HG02973 (cell line): ENCODE data around the gene TGDS.
"Not testable (repeated sequence)": the region's sequence is repeated elsewhere in the genome, so short reads cannot be mapped to it uniquely, and the experiment has no call there.

ENCODE experiments used
- ATAC-seq: cut with Tn5 transposase; IDR thresholded peaks from one replicate; pipeline ENCODE4 v1.9.1; 2021; ENCODE audit warnings: moderate library complexity; ENCODE audit not compliant: unreplicated experiment

Gene TGDS

GRCh38 chr13:94553766-94554165 is 42.2 kb downstream of the TGDS start:
- no peak for ATAC-seq

GRCh38 chr13:94552095-94552494 is 43.9 kb downstream of the TGDS start:
- ATAC-seq: no peak

GRCh38 chr13:94550062-94550738 is 45.8 kb downstream of the TGDS start:
- ATAC-seq: no peak

GRCh38 chr13:94549232-94550061 is 46.5 kb downstream of the TGDS start:
- ATAC-seq: peak; percentile 91

- ATAC-seq: peak; percentile 52
Observed at GRCh38 chr13:94548821-94549231, 47.1 kb downstream of the TGDS start.

GRCh38 chr13:94548382-94548781 is 47.6 kb downstream of the TGDS start:
- ATAC-seq: no peak

- no peak for ATAC-seq
Observed at GRCh38 chr13:94546061-94546839, 49.7 kb downstream of the TGDS start.

- ATAC-seq: no peak
Observed at GRCh38 chr13:94544922-94545321, 51.0 kb downstream of the TGDS start.

GRCh38 chr13:94542917-94543316 is 53.0 kb downstream of the TGDS start:
- ATAC-seq: no peak

GRCh38 chr13:94537740-94538630 is 58.0 kb downstream of the TGDS start:
- no peak for ATAC-seq

- no peak for ATAC-seq
Observed at GRCh38 chr13:94535775-94536174, 60.2 kb downstream of the TGDS start.

GRCh38 chr13:94535231-94535630 is 60.7 kb downstream of the TGDS start:
- no peak for ATAC-seq

GRCh38 chr13:94534166-94534565 is 61.8 kb downstream of the TGDS start:
- no peak for ATAC-seq

- not testable (repeated sequence) for ATAC-seq
Observed at GRCh38 chr13:94532278-94532677, 63.7 kb downstream of the TGDS start.

GRCh38 chr13:94526956-94527355 is 69.0 kb downstream of the TGDS start:
- ATAC-seq: not testable (repeated sequence)

- ATAC-seq: no peak
Observed at GRCh38 chr13:94525781-94526180, 70.2 kb downstream of the TGDS start.

GRCh38 chr13:94524407-94524806 is 71.5 kb downstream of the TGDS start:
- ATAC-seq: no peak
